Esophagus mucosa (tissue), 1 donor: ENCODE results near the gene PRLHR. TPM values are rescaled to one million over a fixed set of nuclear protein-coding genes. Genes with fewer than 3 reads are reported as not detected.
"Not testable (repeated sequence)": the region's sequence is repeated elsewhere in the genome, so short reads cannot be mapped to it uniquely, and the experiment has no call there.

Source experiments
- ATAC-seq: fragments of 200-7000 bp; cut with Tn5 transposase; one replicate; pipeline ENCODE4 v1.9.1; 2020
- total RNA-seq: library from RNA; stranded (reverse); gene quantifications from one replicate; pipeline ENCODE4 v1.2.4, GENCODE V29; 2023
- donor health status: DM: yes; HTN: yes; CAD: no.

PRLHR gene
- total RNA-seq: not detected

DNA sequence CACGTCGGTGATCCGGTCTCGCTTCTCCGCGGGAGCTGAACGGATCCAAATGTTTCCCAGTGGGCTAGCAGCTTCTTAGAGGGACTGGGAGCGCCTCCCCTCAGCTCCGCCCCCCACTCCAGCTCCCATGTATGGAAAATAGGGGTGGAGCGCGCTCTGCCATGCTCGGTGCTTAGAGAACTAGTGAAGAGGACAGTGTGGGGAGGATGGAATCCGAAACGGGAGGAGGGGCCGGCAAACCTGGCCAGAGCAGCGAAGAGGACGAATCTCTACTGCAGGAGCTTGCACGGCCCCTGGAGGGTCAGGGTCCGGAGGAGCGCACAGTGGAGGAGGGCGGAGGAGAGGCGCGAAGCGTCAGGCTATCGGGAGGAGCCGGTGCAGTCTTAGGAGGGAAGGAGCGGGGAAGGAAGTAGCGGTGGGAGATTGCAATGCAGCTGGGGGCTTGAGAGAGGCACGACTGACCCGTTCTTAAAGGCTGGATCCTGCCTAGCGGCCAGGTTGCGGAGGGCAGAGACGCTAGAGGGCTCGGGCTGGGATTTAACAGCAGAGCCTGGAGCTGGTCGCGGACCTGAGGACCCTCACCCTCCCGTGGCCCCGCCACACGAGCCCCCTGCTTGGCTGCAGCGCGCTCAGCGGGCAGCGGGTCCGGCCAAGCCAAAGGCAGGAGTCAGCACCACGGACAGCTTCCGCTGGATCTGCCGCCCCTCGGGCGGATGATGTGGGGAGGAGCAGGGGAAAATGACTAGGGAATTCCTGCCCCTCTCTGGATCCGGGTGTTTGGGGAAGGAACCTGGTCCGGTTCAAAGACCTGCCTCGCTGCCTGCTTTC, at the start of gene PRLHR:
Gene PRLHR (minus strand): TSS at position 51 of the 828 bp plus-strand sequence. CDS start 404 bp downstream, outside the sequence.
- ATAC-seq: peak; percentile 36

DNA sequence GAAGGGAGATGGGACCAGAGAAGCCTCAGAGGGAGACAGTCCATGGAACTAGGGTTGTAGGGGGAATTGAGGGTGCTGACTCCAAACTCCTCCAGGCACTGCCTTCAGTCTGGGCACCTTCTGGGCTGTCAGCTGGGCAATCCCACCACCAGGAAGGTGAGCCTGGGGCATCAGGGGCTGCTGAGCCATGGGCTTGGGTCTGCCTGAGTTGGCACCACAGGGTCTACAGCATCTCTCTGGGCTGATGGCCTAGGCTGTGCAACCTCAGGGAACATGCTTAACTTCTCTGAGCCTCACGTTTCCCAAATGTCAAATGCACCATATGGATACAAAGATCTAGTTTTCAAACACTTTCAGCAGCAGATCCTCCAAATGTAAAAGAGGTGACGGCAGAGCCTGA, 46.8 kb upstream of the PRLHR start:
- no peak for ATAC-seq

GRCh38 chr10:118638680-118639079, 43.2 kb upstream of the PRLHR start:
- no peak for ATAC-seq

DNA sequence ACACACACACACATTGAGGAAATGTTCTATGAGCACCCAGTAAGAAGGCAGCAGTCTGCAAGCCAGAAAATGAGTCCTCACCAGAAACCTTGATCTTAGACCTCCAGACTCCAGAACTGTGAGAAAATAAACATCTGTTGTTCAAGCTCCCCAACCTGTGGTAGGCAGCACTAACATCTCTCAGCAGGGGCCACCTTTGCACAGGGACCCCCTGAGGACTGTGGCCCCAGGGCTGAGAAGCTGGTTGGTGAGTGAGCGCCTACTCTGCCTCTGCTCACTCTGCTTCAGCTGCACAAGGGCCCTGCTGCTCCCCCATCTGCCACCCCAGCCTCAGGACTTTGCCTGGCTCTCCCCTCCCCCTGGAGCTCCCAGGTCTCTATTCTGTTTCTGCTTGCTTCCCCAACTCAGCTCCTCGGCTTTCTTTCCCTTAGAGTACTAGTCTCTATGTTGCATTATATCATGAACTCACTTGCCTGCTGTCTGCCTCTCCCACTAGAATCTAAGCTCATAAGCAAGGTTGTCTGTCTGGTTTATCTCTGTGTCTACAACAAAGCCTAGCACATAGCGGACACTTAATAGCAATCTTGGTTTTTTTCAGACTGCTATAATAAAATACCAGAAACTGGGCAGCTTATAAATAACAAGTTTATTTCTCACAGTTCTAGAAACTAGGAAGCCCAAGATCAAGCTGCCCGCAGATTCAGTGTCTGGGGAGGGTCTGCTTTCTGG, 40.4 kb upstream of the PRLHR start:
- ATAC-seq: no peak

DNA sequence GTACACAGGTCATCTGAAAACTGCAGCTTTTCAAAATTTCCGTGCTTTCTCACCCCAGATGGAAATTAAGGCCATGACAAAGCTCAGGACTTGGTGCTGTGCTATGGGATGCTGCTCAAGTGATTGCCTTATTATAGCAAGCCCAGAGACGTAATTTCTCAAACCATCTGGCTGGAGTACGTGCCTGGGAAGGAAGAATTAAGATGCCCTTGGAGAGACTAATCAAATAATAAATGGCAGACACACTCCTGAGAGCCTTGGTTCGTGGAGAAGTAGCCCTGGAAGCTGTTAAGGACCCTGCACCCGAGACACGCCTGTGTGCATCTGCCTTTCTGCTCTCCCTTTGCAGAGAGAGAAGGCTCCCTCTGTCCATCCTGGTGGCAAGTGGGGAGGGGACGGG, 38.3 kb upstream of the PRLHR start:
- no peak for ATAC-seq

DNA sequence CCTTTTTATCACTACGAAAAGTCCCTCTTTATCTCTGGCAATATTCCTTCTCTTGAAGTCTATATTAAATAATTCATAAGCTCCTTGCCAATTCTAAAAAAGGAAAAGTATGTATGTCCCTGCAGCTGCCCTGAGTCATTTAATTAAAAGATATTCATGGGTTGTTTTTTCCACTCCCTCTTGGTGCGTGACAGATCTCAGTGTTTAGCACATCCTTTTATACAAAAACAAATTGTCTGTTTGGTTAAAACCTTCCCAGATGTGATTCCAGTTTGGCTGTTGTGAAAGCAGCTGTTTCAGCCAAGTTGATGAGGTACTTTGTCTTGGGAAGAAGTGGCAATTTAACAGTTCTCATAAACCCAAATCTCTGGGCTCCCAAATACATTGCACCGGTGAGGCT, 33.8 kb upstream of the PRLHR start:
- ATAC-seq: no peak

DNA sequence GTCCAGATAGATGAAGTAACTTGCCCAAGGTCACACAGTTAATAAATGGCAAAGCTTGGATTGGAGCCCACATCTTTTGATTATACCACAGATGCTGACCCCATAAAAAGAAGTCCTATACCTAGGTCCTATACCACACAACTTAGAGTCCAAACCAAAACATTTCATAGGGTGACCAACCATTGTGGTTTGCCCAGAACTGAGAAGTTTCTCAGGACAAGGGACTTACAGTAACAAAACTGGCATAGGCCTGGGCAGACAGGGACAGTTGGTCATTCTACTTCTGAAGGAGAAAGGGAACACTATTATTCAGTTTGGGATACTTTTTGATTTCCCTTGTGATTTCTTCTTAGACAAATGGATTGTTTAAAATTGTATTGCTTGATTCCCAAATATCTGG, 32.9 kb upstream of the PRLHR start:
- ATAC-seq: no peak

GRCh38 chr10:118626953-118627352, 31.5 kb upstream of the PRLHR start:
- no peak for ATAC-seq

DNA sequence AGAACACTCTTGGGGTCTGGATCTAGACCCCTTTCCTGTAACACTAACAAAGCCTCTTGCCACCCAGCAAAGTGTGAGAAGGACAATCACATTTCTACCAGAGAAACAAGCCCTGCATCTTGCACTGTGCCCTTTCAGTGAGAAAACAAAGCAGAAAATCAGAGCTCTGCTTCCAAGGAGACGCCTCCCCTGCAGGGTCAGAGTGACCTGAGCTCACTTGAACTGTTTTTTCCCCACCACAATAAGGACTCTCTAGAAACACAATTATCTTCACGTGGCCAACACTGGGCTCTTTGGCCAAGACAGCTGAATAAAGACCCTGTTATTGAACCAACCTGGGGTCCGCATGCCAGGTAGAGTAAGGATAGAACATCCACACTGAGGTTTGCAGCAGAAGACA, 30.1 kb upstream of the PRLHR start:
- no peak for ATAC-seq

DNA sequence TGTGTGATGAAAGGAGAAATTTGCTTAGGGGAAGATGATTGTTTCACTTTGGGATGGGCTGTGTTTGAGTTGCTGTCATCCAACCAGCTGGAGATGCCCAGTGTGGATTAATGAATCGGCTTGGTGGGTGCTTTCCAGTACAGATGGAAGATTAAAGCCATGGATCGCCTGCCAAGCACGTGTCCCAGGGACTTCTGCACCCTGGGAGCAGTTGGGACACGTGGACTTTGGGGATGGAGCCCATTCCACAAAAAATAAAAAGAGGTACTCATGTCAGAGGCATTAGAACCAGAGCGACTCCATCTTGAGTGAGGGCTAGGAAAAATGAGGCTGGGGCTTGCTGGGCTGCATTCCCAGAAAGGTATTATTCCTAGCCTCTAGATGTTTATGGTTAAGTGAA, 29.3 kb upstream of the PRLHR start:
- no peak for ATAC-seq

DNA sequence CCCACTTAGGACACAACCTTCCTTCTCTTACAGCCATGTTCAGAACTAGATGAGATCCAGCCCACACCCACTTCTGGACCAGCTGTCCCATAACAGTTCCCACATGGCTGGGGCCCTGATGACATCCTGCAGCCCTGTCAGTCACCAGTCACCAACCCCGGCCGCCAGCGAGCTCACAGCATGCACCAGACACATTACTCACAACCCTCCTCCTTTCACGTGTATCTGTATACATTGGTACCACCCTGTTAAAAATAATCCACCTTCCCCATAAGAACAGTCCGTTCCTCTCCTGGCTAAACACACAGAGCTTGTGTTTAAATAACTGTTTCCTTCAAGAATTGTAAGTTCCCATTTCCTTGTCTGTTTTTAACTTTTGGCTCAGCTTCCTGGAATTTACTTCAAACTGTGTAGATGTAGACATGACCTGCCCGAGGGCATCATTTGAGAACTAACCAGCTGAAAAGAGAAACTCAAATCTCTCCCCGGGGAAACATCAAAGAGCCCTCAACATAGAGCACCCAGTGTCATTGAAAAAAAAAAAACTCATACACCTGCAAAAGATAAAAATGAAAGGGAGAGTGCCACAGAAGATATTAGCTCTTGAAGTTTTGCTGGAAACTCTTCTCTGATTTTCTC, 26.0 kb upstream of the PRLHR start:
- ATAC-seq: peak; percentile 23

DNA sequence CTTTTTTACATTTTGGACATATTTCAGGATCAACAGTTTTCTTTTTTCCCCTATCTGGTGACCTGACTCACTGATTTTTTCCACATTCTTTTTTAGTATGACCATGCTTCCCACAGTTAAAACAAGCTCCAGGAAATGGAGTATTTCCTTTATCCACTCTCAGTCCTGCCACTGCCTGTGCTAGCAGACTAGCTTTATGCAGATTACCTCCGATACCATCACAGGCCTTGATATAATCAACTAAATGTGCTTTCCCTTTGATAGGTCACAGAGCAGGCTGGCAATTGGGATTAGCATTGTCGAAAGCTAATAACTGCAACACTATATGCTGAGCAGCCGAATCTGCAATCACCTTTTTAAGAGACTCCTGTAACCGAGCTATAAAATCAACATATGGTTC, 18.4 kb upstream of the PRLHR start:
- ATAC-seq: not testable (repeated sequence)

DNA sequence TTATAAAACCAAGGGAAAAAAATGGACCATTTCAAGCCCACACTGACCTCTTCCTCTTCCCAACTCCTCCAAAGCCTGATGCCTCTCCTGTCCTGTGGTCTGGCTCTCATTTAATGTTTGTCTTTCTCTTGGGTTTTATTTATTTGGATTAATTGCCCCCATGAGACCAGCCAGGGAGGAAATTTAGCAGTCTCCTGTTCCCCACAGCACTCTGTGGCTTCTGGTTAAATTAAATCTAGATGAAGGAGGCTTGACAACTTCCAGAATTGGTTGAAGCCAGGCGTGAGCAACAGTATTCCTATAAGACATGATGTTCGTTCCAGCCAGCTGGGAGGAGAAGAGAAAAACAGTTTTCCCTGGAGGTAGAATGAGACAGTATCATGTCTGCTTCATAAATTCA, 15.1 kb upstream of the PRLHR start:
- ATAC-seq: no peak

DNA sequence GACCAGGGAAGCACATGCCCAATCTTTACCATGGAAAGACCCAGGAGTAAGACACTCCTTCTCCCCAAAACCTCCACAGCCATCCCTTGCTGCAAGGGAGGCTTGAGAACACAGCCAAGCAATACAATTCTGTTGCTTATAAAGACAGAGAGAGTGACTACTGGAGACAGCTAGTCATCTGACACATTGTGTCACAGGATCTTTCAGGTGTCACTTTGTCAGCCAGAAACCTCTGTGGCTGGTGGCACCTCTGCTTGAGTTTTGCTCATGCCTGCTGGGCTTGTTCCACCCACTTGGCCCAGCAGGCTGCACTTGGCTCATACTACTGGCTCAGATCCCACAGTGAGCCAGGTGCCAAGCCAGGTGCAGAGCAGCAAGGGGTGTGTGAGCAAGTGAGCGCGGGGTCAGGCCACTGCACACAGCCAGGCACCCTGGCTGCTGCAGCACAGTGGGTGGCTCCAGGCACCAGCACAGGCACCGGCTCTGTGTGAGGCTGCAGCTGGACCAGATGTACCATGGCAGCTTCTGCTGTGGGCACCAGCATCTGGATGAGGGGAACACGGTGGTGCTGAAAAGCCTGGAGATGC, 12.4 kb upstream of the PRLHR start:
- peak; percentile 39 for ATAC-seq

DNA sequence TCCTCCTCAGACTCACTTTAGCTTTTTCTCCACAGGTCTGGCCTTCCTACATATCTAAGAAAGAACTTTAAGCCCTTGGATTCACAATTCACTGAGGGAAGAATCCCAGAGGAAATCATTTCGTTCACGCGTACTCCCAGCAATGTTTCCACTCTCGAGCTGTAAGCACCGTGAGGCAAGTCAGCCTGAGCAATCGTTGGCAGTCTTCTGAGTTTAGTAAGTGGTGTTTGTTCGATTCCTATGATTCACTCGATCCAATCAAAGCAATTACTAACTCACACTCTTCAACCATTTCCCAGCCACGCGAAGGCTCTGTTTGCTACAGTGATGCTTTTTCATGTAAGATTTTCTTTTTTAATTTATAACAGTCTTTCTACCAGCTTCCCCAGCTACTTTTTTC, 10.2 kb upstream of the PRLHR start:
- no peak for ATAC-seq

- ATAC-seq: peak; percentile 10
Observed at GRCh38 chr10:118596426-118597124, 1.1 kb upstream of the PRLHR start.

DNA sequence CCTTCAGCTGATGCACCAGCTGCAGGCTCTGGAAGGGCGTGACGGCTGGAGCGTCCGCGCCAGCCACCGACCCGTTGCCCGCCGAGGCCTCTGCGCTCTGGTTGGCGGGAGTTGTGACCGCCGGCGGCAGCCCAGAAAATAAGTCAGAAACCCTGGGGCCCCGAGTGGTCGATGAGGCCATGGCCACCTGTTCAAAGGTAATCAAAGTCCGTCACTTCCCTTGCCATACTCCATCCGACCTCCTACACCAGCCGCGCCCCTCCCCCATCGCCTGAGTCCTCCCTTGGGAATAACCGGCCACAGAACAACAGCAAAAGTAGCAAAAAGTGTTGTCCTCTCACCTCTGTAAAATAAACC, 406 bp downstream of the PRLHR start:
- ATAC-seq: no peak

GRCh38 chr10:118594392-118595063, 920 bp downstream of the PRLHR start:
- ATAC-seq: peak; percentile 50

GRCh38 chr10:118592675-118593330, 2.6 kb downstream of the PRLHR start:
- no peak for ATAC-seq

- peak; percentile 42 for ATAC-seq
Observed at GRCh38 chr10:118590334-118590733, 5.1 kb downstream of the PRLHR start.

GRCh38 chr10:118587881-118588651, 7.4 kb downstream of the PRLHR start:
- ATAC-seq: no peak
